DND-41 (cell line): Measurements from ENCODE around the gene EPHA8.

Experiments
- EZH2 ChIP-seq: IDR thresholded peaks from 3 replicates; pipeline ENCODE4 v1.6.1; 2012; ENCODE audit warnings: borderline replicate concordance, low read depth, mild to moderate bottlenecking, moderate library complexity, low read length, inconsistent platforms; ENCODE audit not compliant: severe bottlenecking
- TF ChIP-seq, protein P1 (sequence below): IDR thresholded peaks from 2 replicates; pipeline ENCODE4 v1.5.1; 2012; ENCODE audit warnings: borderline replicate concordance, low read length, moderate library complexity, mild to moderate bottlenecking; ENCODE audit not compliant: poor library complexity, severe bottlenecking; ENCODE audit errors: extremely low read depth

DNA sequence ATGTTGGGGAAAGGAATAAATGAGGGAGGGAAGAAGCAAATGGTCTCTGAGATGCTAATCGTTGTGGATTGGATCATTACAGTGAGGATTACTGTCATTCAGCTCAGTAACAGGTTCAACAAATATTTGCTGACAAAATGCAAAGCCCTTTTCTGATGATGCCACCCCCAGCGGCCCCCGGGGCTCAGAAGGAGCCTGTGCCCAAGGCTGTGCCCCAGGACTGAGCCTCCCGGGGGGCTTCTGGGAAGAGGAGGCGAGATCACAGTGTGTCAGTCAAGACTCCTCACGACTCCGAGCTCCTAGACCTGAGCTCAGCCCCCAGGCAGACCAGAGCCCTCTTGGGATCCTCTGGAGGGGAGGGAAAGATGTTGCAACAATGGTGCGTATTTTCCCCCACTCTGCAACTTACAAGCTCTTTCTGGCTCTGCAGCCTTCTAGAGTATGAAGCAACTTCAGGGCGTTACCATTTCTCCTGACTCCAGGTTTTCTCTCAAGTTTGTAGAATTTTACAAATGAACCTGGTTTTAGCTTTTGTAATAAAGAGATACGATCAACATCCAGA is 20.8 kb downstream of the EPHA8 start:
- TF ChIP-seq, protein P1, sequence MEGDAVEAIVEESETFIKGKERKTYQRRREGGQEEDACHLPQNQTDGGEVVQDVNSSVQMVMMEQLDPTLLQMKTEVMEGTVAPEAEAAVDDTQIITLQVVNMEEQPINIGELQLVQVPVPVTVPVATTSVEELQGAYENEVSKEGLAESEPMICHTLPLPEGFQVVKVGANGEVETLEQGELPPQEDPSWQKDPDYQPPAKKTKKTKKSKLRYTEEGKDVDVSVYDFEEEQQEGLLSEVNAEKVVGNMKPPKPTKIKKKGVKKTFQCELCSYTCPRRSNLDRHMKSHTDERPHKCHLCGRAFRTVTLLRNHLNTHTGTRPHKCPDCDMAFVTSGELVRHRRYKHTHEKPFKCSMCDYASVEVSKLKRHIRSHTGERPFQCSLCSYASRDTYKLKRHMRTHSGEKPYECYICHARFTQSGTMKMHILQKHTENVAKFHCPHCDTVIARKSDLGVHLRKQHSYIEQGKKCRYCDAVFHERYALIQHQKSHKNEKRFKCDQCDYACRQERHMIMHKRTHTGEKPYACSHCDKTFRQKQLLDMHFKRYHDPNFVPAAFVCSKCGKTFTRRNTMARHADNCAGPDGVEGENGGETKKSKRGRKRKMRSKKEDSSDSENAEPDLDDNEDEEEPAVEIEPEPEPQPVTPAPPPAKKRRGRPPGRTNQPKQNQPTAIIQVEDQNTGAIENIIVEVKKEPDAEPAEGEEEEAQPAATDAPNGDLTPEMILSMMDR: no peak
- no peak for TF ChIP-seq EZH2
